OCI-LY3 (cell line): ENCODE results near the gene SEC14L3.

Source experiments
- EZH2phosphoT487 ChIP-seq: fragments of 200-600 bp; shearing (Covaris generic); IDR thresholded peaks from 2 replicates; pipeline ENCODE4 v1.6.1; 2018; ENCODE audit warnings: antibody characterized with exemption, mixed run types, low read depth
- TF ChIP-seq, protein P1 (sequence below): fragments of 200-600, 300-600 bp; sonication (generic); IDR thresholded peaks from 2 replicates; pipeline ENCODE4 v1.5.1; 2014; ENCODE audit warnings: antibody characterized with exemption, low read length, low read depth

DNA sequence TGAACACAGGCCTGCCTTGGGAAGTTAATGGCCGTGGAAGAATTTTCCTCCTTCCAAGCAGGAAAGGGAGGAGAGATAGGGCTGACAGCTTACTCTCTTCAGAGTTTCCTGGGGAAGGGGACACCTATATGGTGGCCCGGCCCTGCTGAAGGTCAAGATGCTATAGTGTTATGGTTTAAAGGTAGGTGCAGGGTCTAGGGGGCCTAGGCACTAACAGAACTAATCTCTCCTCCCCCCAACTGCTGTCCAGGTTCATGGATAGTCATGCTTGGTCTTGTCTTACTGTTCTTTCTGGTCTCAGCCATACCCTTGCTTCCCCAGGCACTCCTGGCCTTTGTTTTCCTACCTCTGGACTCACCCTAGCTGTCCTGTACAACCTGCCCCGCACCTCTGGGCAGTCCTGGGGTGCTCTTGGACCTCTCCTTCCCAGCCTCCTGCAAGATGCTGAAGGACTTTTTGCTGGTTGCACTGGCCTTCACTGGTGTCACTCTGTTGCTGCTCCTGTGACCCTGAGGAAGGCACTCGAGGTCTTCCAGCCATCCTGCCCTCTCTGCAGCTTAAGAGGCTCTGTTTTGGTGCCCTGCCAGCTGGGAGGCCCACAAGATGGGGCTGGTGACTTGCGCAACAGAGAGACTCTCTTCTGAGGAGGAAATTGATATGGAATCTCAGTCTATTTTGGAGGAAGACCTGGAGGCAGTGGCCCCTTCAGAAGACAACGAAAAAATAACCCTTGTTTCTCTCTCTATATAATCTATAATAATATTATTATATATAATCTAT is 17.9 kb downstream of the SEC14L3 start:
- TF ChIP-seq, protein P1, sequence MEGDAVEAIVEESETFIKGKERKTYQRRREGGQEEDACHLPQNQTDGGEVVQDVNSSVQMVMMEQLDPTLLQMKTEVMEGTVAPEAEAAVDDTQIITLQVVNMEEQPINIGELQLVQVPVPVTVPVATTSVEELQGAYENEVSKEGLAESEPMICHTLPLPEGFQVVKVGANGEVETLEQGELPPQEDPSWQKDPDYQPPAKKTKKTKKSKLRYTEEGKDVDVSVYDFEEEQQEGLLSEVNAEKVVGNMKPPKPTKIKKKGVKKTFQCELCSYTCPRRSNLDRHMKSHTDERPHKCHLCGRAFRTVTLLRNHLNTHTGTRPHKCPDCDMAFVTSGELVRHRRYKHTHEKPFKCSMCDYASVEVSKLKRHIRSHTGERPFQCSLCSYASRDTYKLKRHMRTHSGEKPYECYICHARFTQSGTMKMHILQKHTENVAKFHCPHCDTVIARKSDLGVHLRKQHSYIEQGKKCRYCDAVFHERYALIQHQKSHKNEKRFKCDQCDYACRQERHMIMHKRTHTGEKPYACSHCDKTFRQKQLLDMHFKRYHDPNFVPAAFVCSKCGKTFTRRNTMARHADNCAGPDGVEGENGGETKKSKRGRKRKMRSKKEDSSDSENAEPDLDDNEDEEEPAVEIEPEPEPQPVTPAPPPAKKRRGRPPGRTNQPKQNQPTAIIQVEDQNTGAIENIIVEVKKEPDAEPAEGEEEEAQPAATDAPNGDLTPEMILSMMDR = peak; percentile 12; the same call in 1 of the 2 replicates
- no peak for TF ChIP-seq EZH2phosphoT487
